UCSD-AML1 (cell line): ENCODE results near the gene SPTLC1.

ENCODE experiments used
- DNase-seq: peaks from one replicate; lab custom pipeline; 2025; ENCODE audit not compliant: unreplicated experiment; lab: John Stamatoyannopoulos, UW

Gene SPTLC1

DNA sequence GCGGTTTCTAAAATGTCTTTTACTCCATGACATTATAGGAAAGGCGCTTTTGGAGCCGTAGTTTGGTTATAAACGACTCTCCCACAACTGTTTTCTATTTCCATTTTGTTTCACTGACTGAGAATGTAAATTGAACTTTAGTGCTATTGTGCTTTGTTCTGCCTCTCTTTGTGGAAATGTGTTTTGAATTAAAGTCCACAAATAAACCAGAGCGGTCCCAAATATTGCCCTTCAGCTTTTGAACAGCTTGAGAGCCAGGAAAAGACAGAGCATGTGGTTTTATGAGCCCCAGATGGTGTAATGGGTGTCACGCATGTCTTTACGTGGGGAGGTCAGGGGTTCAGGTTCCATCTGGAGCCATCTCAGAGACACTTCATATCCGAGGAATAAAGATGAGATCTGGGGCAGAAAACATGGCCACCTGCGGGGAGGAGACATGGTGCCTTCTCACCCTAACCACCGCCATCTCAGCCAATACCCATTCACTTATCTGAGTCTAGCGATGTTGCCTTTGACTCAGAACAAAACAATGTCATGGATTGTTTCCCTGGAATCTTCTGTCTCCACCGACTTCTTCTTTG, 122.7 kb downstream of the SPTLC1 start:
- no peak for DNase-seq

DNA sequence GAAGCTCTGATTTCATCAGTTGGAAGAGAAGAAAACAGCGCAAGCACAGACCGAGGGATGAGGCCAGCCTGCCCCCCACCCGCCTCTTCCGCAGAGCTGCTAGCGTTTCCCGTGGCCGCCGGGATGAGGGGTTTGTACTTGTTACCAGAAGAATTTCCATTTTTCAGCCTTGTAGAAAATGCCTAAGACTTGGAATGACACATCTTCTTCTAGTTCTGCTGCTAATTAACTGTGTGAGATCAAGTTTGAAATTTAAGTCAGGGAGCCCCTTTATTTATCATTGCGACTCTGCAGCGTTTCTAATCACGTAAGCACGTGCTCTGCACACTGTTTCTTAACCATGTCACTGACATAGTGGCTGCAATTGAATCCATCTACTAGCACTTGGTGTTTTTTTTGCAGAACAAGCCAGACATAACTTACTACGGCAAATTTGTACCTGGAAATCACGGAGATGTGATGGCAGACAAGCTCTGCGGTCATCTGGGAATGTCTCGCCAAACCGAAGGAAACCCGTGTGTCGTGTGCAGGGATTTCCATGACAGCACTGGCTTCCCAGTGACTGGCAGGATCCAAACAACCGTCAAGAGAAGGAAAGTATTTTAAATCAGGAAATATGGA, 123.4 kb downstream of the SPTLC1 start:
- no peak for DNase-seq

DNA sequence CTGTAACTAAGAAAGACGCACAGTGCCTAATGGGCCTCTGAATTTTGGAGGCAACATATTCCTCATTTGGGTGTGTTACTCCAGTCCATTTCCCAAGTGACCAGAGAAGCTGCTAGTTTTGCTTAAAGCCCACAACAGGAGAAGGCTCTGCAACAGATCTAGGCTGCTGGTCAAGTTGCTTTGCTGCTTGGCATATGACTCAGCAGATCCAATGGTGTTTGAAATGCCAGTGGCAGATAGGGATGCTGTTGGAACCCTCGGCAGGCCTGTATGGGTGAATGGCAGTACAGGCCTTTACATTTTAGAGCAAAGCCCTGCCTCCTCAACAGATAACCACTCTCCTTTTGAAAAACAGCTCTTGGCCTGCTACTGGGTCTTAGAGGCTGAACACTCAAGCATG, 129.0 kb downstream of the SPTLC1 start:
- no peak for DNase-seq

DNA sequence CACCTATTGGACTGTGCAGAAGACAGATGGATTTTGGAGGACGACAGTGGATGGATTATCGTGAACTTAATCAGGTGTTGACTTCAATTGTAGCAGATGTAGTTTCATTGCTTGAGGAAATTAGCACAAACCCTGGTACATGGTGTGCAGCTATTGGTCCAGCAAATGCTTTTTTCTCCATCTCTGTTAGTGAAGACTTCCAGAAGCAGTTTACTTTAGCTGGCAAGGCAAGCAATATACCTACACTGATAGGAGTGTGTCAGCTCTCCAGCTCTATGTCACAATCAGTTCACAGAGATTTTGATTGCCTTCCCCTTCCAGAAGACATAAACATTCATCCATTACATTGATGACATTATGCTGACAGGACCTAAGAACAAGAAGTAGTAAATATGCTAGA, 129.5 kb downstream of the SPTLC1 start:
- DNase-seq, result no peak
